Pons (tissue), 1 donor: Measurements from ENCODE around the gene MED6.

Source experiments
- DNase-seq: peaks from one replicate; pipeline ENCODE4 v3.0.0-alpha.2; 2016; ENCODE audit warnings: low spot score

The MED6 gene

GRCh38 chr14:70600382-70601157, at the start of gene MED6:
TSS of gene MED6 (minus strand) at chr14:70600655. CDS start at chr14:70600637, 18 bp downstream.
- DNase-seq = peak; percentile 93

DNA sequence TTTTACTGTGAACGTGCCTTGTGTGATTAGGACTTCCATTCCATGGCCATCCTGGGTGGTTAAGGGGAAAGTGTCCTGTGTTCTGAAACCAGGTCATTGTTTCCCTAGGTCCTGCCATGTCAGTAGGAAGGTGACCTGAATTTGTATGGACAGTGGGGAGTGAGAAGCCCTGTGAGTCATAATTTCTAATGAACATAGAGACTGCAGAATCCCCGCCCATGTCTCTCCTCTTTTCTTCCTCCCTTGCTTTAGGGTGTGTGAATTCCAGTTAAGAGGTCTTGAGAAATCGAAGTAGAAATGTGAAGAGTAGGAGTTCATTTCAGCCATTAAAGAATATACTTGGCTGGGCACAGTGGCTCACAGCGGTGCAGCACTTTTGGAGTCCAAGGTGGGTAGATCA, 49.3 kb upstream of the MED6 start:
- no peak for DNase-seq

DNA sequence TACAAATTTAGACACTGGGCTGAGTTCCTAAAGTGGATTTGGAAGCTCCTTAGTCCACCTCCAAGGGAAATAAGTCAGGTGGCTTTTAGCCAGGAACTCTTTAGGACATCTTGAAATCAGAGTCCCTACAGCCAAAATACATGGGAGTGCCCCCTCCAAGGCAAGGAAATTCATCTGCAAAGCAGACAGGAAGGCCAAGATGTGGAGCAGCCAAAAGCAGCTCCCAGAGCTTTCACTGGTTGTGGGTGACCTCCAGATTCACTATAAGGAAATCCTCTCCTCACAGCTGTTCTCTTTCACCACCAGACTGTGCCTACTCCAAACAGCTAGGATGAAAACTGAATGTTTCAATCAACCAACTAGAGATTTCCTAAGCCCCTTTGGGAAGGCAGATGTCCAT, 47.9 kb upstream of the MED6 start:
- no peak for DNase-seq

DNA sequence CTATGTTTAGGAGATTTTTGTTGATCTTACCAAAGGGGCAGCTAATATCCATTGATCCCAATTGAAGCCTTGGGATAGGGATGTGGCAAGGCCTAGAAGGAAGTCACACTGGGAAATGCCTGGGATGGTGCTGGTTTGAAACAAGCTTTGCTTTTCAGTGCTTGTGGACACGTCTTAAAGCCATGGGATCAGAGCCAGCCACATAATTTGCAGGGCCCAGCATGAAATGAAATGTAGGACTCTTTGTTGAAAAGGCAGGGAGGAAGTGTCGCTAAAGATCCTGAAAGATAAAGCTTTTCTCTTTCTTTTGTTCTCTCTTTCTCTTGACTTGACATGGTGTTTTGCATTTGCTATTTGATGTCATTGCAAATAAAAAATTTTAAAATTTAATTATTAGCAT, 46.2 kb upstream of the MED6 start:
- DNase-seq = no peak

GRCh38 chr14:70645892-70646291, 45.4 kb upstream of the MED6 start:
- DNase-seq = no peak

DNA sequence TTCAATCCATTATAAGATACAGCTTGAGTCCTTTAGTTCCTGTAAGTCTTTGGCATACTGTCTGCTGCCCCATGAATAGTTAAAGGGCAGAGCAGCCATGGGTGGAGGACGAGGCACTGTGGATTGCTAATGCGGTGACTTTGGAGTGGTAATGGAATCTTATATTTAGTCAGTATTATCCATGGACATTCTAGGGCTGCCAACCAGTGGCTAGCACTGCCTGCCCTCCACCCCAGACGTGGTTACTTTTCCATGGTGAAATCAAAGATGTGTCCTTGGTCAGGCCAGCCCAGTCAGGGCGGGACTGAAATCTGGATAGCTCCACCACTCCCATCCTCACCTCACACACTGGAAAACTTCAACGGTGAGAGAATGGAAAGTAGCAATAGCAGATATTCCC, 43.5 kb upstream of the MED6 start:
- DNase-seq = no peak

DNA sequence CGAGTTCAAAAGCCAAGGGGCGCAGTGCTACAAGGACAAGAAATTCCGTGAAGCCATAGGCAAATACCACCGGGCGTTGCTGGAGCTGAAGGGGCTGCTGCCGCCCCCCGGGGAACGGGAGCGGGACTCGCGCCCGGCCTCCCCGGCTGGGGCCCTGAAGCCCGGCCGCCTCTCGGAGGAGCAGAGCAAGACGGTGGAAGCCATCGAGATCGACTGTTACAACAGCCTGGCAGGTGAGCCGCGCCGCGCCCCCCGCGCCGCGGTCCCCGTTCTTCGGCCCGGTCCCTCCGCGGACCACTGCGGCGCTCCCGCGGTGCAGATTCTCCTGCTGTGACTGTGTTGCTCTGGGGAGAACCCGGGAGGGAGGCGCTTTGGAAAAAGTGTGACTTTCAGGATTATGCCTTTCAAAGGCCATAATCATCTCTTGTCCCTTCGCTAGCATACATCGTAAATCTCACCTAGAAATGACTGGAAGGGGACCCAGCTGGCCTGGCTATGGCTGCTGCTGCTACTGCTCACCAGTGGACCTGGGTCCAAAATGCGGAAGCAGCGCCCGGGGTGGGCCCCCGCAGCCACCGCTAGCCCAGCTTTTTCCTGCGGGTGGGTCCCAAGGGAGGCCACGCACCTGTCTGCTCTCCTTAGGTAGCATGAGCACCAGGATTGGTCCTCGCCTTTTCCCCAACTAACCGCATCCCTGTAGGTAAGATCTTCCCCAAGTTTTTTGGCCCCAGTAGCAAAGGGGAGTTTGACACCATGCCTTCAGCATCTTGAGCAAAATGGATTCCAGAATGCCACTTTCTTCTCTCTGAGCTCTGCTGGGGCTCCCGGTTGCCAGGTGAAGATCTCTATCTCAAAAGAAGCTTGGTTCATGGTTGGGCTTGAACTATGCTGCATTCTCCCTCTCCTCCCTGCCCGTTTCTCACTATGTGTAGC, 42.1 kb upstream of the MED6 start:
- no peak for DNase-seq

DNA sequence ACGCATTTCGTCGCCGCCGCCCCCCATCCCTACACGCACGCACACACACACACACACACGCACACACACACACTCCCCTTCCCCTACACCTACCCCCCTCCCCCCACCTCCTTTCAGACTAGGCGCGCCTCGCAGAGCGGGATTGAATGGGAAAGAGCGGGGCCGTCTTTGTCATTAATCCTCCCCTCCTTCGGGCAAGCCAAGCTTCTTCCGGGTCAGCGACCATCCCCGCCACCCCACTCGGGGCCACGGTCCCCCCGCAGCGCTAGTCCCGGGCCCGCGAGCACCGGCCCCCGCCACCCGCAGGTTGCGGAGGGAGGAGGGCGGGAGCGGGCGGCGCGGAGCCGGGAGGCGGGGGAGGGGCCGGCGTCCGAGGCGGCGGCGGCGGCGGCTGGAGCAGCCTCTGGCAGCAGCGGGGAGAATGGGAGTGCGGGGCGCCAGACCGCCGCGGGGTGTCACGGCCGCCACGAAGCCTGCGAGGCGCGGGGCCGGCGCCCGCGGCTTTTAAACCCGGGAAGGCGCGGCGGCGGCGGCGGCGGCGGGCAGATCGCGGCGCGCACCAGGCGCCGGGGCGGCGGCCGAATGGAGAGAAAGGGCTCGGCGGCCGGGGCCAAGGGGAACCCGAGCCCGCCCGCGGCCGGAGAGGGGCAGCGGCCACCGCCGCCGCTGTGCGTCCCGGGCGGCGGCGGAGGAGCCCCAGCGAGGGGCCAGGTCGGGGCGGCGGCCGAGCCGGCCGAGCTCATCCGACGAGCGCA, 41.3 kb upstream of the MED6 start, which contains the start of gene TTC9:
Gene TTC9 (plus strand): TSS at position 369 of the 755 bp plus-strand sequence. CDS start 214 bp downstream, at position 583.
- DNase-seq = no peak

GRCh38 chr14:70640938-70641547, 40.6 kb upstream of the MED6 start:
- DNase-seq = no peak

DNA sequence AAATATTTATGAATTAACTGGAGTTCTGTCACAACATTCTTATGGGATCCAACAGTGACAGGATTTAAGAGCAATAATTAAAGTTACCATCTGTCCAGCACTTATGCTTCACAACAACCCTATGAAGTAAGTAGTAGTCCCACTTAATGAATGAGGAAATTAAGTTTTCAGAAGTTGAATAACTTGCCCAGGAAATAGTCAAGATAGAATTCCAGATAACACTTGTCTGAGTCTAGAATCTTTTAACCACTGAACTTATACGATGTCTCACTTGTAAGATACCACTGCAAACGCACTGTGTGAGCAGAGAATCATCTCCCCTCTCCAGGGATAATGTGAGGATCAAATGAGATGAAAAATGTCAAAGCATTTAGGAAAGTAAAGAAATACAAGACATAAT, 38.0 kb upstream of the MED6 start:
- no peak for DNase-seq

GRCh38 chr14:70635971-70636595, 35.6 kb upstream of the MED6 start:
- no peak for DNase-seq

DNA sequence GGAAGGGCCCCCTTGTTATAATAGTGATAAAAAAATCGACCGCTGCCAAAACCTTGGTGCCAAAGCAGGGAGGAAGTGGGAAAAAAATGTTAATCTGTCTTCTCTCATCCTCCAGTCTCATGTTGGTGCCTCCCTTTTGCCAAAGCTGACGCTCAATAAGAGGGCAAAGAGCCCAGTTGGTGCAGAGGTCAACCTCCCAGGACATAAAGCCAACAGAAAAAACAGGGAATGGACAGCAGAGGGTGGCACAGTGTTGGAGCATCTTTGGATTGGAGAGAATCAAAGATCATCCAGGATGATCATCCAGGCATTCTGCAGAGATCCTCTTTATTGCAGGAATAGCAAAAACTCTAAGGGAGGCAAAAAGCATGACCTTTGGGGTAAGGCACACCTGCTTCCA, 31.5 kb upstream of the MED6 start:
- DNase-seq = no peak

DNA sequence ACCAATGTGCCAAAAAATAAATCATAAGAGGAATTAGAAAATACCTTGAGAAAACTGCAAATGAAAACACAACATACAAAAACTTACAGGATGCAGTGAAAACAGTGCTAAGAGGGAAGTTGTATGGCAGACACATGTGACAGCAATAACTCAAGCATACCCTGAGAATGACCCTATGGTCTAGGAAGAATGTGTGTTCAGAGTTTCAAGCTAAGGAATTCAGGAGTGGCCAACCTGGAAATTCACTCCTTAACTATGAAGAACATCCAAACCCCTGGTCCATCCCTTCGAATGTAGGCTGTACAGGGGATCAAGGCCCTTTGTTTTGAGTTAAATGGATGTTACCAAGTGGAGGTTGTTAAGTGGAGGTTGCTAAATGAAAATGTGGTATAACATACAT, 24.5 kb upstream of the MED6 start:
- DNase-seq = no peak

DNA sequence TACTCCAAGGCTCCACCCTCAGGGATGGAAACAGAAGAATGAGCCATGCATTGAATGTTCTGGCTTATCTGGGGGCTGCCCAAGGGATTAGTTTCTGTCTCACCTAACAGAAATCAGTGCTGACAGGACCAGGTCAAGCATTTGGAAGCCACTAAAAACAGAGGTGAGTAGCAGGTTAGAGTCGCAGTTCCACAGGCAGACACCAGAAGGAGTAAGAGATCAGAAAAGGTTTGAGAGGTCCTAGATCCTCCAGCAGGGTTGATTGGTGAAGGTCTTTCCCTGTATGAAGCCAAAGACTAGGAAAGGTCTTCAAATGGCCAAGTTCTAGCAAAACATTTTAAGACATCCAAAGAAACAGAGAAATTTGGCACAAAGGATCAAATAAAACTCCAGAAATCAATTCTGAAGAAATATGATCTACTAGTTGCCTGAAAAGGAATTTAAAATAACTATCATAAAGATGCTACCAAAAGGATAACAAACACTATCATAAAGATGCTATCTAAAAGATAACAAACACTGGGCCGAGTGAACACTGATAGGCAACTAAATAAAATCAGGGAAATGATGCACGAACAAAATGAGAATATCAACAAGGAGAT, 21.8 kb upstream of the MED6 start:
- no peak for DNase-seq

- DNase-seq = no peak
These were observed 19.3 kb upstream of the MED6 start for GRCh38 chr14:70619708-70620107.

GRCh38 chr14:70618314-70618713, 17.9 kb upstream of the MED6 start:
- no peak for DNase-seq

- no peak for DNase-seq
These were observed 16.2 kb upstream of the MED6 start for GRCh38 chr14:70616646-70617045.

DNA sequence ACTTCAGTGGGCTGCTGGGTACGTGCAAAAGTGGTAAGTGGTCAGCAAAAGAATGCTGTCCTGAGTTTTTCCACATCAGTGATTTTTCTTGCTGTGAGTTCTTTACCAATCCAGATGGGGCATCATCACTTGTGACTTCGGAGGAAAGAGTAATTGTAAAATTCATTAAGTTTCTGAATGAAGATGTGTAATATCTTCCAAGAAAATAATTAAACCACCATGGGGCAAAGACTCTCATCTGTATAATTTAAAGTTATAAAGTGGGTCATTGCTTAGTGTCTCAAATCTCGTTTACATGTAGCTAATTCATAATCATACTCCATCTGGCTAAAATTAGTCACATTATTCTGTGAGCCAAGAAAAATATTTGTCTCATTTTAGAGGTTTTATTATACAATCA, 10.8 kb upstream of the MED6 start:
- no peak for DNase-seq

- DNase-seq = no peak
These were observed 1.8 kb upstream of the MED6 start for GRCh38 chr14:70602254-70602653.

- DNase-seq = no peak
These were observed 707 bp upstream of the MED6 start for GRCh38 chr14:70601162-70601561.

- DNase-seq = no peak
These were observed 1.1 kb downstream of the MED6 start for GRCh38 chr14:70599345-70599744.
